Epidermal melanocyte (primary cell): Measurements from ENCODE around the gene AKR1C1.
"Not testable (repeated sequence)": the region's sequence is repeated elsewhere in the genome, so short reads cannot be mapped to it uniquely, and the experiment has no call there.

ENCODE experiments used
- DNase-seq: peaks from one replicate; pipeline ENCODE4 v3.0.0; 2011; ENCODE audit warnings: low spot score; ENCODE audit not compliant: insufficient read length

Gene AKR1C1

GRCh38 chr10:4947635-4948596 is 15.3 kb upstream of the AKR1C1 start:
- DNase-seq: no peak

- DNase-seq: not testable (repeated sequence)
These were observed 11.6 kb upstream of the AKR1C1 start for GRCh38 chr10:4951512-4952162.

- DNase-seq: no peak
These were observed 9.8 kb upstream of the AKR1C1 start for GRCh38 chr10:4953405-4953804.

- not testable (repeated sequence) for DNase-seq
These were observed 7.1 kb upstream of the AKR1C1 start for GRCh38 chr10:4956088-4956487.

- not testable (repeated sequence) for DNase-seq
These were observed 6.1 kb upstream of the AKR1C1 start for GRCh38 chr10:4956955-4957645.

- DNase-seq: not testable (repeated sequence)
These were observed 1.7 kb upstream of the AKR1C1 start for GRCh38 chr10:4961558-4961957.

GRCh38 chr10:4962308-4962707 is 907 bp upstream of the AKR1C1 start:
- not testable (repeated sequence) for DNase-seq

- DNase-seq: not testable (repeated sequence)
These were observed 570 bp downstream of the AKR1C1 start for GRCh38 chr10:4963815-4964154.

GRCh38 chr10:4965763-4966162 is 2.5 kb downstream of the AKR1C1 start:
- not testable (repeated sequence) for DNase-seq

GRCh38 chr10:4967189-4967588 is 4.0 kb downstream of the AKR1C1 start:
- not testable (repeated sequence) for DNase-seq

GRCh38 chr10:4969289-4969688 is 6.1 kb downstream of the AKR1C1 start:
- not testable (repeated sequence) for DNase-seq

- DNase-seq: not testable (repeated sequence)
These were observed 7.1 kb downstream of the AKR1C1 start for GRCh38 chr10:4970362-4970761.

GRCh38 chr10:4972369-4973142 is 9.3 kb downstream of the AKR1C1 start:
- not testable (repeated sequence) for DNase-seq

GRCh38 chr10:4973294-4973693 is 10.1 kb downstream of the AKR1C1 start:
- not testable (repeated sequence) for DNase-seq

- not testable (repeated sequence) for DNase-seq
These were observed 11.2 kb downstream of the AKR1C1 start for GRCh38 chr10:4974400-4974799.

GRCh38 chr10:4977025-4977424 is 13.8 kb downstream of the AKR1C1 start:
- DNase-seq: no peak

- no peak for DNase-seq
These were observed 15.7 kb downstream of the AKR1C1 start for GRCh38 chr10:4978870-4979269.

- DNase-seq: no peak
These were observed 17.6 kb downstream of the AKR1C1 start for GRCh38 chr10:4980793-4981192.

GRCh38 chr10:4981722-4982471 is 18.7 kb downstream of the AKR1C1 start:
- no peak for DNase-seq

GRCh38 chr10:4982764-4983226 is 19.6 kb downstream of the AKR1C1 start:
- no peak for DNase-seq
